ENCODE data around the gene ZFP36L1.
"Not testable (repeated sequence)": the region's sequence is repeated elsewhere in the genome, so short reads cannot be mapped to it uniquely, and the experiment has no call there.

The ZFP36L1 gene

GRCh38 chr14:68783408-68784225, 9.2 kb downstream of the ZFP36L1 start:
- DNase-seq: no peak

GRCh38 chr14:68782091-68782981, 10.5 kb downstream of the ZFP36L1 start:
- peak in 1 of 2 donors; percentile 46 for DNase-seq

GRCh38 chr14:68781161-68782021, 11.5 kb downstream of the ZFP36L1 start:
- no peak for DNase-seq

- DNase-seq: no peak
Observed at GRCh38 chr14:68780358-68781160, 12.3 kb downstream of the ZFP36L1 start.

GRCh38 chr14:68779761-68780323, 13.0 kb downstream of the ZFP36L1 start:
- no peak for DNase-seq

GRCh38 chr14:68777644-68778043, 15.2 kb downstream of the ZFP36L1 start:
- DNase-seq: no peak

GRCh38 chr14:68775614-68776126, 17.2 kb downstream of the ZFP36L1 start:
- DNase-seq: no peak

GRCh38 chr14:68774771-68775613, 17.9 kb downstream of the ZFP36L1 start:
- DNase-seq: no peak

- DNase-seq: no peak
Observed at GRCh38 chr14:68772761-68773381, 20.0 kb downstream of the ZFP36L1 start.

- no peak for DNase-seq
Observed at GRCh38 chr14:68771631-68772030, 21.2 kb downstream of the ZFP36L1 start.

GRCh38 chr14:68770553-68771286, 22.1 kb downstream of the ZFP36L1 start:
- no peak for DNase-seq

GRCh38 chr14:68770051-68770450, 22.8 kb downstream of the ZFP36L1 start:
- DNase-seq: no peak

GRCh38 chr14:68768316-68768715, 24.6 kb downstream of the ZFP36L1 start:
- no peak for DNase-seq

GRCh38 chr14:68767248-68767645, 25.6 kb downstream of the ZFP36L1 start:
- no peak for DNase-seq

- DNase-seq: no peak
Observed at GRCh38 chr14:68766299-68767247, 26.3 kb downstream of the ZFP36L1 start.

GRCh38 chr14:68763843-68764242, 29.0 kb downstream of the ZFP36L1 start:
- DNase-seq: not testable (repeated sequence)

- DNase-seq: no peak
Observed at GRCh38 chr14:68762953-68763764, 29.7 kb downstream of the ZFP36L1 start.
